Measurements from ENCODE around the gene PLSCR2. TPM values are rescaled to one million over a fixed set of nuclear protein-coding genes. Genes with fewer than 3 reads are reported as not detected.

Gene PLSCR2
- total and polyA plus RNA-seq, 2 of the 8 experiments (the other 6 are each of a cell fraction or from before 2014, with no cell fraction given) = not detected

GRCh38 chr3:146476094-146476740 is 6.9 kb upstream of the PLSCR2 start (continued):
- TF ChIP-seq CHD7 (IDR thresholded peaks at IDR 0.05; ENCODE audit: insufficient replicate concordance, low read length) = no peak
- no peak for TF ChIP-seq NANOG (IDR thresholded peaks at IDR 0.05; ENCODE audit: insufficient read depth, low read depth, low read length, poor library complexity, severe bottlenecking)
- no peak for TF ChIP-seq BACH1 (IDR thresholded peaks at IDR 0.05; ENCODE audit: low read length)
- TF ChIP-seq, protein P1, sequence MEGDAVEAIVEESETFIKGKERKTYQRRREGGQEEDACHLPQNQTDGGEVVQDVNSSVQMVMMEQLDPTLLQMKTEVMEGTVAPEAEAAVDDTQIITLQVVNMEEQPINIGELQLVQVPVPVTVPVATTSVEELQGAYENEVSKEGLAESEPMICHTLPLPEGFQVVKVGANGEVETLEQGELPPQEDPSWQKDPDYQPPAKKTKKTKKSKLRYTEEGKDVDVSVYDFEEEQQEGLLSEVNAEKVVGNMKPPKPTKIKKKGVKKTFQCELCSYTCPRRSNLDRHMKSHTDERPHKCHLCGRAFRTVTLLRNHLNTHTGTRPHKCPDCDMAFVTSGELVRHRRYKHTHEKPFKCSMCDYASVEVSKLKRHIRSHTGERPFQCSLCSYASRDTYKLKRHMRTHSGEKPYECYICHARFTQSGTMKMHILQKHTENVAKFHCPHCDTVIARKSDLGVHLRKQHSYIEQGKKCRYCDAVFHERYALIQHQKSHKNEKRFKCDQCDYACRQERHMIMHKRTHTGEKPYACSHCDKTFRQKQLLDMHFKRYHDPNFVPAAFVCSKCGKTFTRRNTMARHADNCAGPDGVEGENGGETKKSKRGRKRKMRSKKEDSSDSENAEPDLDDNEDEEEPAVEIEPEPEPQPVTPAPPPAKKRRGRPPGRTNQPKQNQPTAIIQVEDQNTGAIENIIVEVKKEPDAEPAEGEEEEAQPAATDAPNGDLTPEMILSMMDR (IDR thresholded peaks at IDR 0.05; ENCODE audit: control extremely low read depth in 1 of 3, insufficient read depth in 1 of 3, low read depth in 1 of 3, low read length in 3 of 3) = no peak
- TF ChIP-seq POU5F1 (IDR thresholded peaks at IDR 0.05; ENCODE audit: low read depth, low read length) = no peak
- TF ChIP-seq, protein P2, sequence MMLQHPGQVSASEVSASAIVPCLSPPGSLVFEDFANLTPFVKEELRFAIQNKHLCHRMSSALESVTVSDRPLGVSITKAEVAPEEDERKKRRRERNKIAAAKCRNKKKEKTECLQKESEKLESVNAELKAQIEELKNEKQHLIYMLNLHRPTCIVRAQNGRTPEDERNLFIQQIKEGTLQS (IDR thresholded peaks at IDR 0.05; ENCODE audit: insufficient read depth, low read depth, low read length) = no peak
- no peak for TF ChIP-seq SP1 (IDR thresholded peaks at IDR 0.05; ENCODE audit: low read depth, low read length)
